ENCODE results near the gene FAR2.
"Not testable (repeated sequence)": the region's sequence is repeated elsewhere in the genome, so short reads cannot be mapped to it uniquely, and the experiment has no call there.

DNA sequence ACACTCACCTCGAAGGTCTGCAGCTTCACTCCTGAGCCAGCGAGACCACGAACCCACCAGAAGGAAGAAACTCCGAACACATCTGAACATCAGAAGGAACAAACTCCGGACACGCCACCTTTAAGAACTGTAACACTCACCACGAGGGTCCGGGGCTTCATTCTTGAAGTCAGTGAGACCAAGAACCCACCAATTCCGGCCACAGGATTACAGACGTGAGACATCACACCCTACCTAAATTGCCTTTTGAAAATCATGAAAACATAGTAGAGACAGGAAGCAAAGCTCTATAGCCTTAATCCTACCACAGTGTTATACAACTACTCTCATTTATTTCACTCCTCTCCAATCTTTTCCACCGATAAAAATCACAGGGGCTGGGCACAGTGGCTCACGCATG, 108.6 kb downstream of the FAR2 start:
- TF ChIP-seq EZH2 (IDR thresholded peaks at IDR 0.05; ENCODE audit: borderline replicate concordance, low read length): not testable (repeated sequence)
- TF ChIP-seq, protein P1, sequence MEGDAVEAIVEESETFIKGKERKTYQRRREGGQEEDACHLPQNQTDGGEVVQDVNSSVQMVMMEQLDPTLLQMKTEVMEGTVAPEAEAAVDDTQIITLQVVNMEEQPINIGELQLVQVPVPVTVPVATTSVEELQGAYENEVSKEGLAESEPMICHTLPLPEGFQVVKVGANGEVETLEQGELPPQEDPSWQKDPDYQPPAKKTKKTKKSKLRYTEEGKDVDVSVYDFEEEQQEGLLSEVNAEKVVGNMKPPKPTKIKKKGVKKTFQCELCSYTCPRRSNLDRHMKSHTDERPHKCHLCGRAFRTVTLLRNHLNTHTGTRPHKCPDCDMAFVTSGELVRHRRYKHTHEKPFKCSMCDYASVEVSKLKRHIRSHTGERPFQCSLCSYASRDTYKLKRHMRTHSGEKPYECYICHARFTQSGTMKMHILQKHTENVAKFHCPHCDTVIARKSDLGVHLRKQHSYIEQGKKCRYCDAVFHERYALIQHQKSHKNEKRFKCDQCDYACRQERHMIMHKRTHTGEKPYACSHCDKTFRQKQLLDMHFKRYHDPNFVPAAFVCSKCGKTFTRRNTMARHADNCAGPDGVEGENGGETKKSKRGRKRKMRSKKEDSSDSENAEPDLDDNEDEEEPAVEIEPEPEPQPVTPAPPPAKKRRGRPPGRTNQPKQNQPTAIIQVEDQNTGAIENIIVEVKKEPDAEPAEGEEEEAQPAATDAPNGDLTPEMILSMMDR (conservative IDR thresholded peaks at IDR 0.05 in 1 of 2, IDR thresholded peaks at IDR 0.05 in 1 of 2; ENCODE audit: extremely low read depth in 1 of 2, insufficient read depth in 1 of 2, low read depth in 1 of 2, low read length in 2 of 2): not testable (repeated sequence)
